Osteocyte (in vitro differentiated cells): Measurements from ENCODE around the gene TGFBR3L. TPM values are rescaled to one million over a fixed set of nuclear protein-coding genes. Genes with fewer than 3 reads are reported as not detected.

Experiments
- DNase-seq: peaks from one replicate; pipeline ENCODE4 v3.0.0; 2021; ENCODE audit warnings: mixed read lengths; ENCODE audit not compliant: unreplicated experiment; ENCODE audit errors: extremely low spot score
- H3K27ac Mint-ChIP-seq: one replicate; pipeline ENCODE4 v1.8.0; 2021; ENCODE audit warnings: mild to moderate bottlenecking, mixed read lengths; ENCODE audit not compliant: unreplicated experiment
- H3K27me3 Mint-ChIP-seq: one replicate; pipeline ENCODE4 v1.8.0; 2021; ENCODE audit warnings: mixed read lengths; ENCODE audit not compliant: unreplicated experiment
- H3K36me3 Mint-ChIP-seq: one replicate; pipeline ENCODE4 v1.8.0; 2021; ENCODE audit warnings: mixed read lengths; ENCODE audit not compliant: unreplicated experiment
- H3K4me1 Mint-ChIP-seq: one replicate; pipeline ENCODE4 v1.8.0; 2021; ENCODE audit warnings: mixed read lengths; ENCODE audit not compliant: unreplicated experiment
- H3K4me3 Mint-ChIP-seq: one replicate; pipeline ENCODE4 v1.8.0; 2021; ENCODE audit warnings: mild to moderate bottlenecking, moderate library complexity, mixed read lengths; ENCODE audit not compliant: unreplicated experiment
- H3K9me3 Mint-ChIP-seq: one replicate; pipeline ENCODE4 v1.8.0; 2021; ENCODE audit warnings: mixed read lengths; ENCODE audit not compliant: unreplicated experiment
- CTCF ChIP-seq: fragments of 200-600 bp; sonication (generic); IDR thresholded peaks from 2 replicates; pipeline ENCODE4 v1.5.0; 2021; ENCODE audit warnings: antibody characterized with exemption, mild to moderate bottlenecking, moderate library complexity
- long read RNA-seq: library from polyadenylated mRNA; unstranded; transcript quantifications from one replicate; pipeline ENCODE4 v2.0.0, GENCODE V29; 2021
- total RNA-seq: library from RNA; stranded (reverse); gene quantifications from 2 replicates; pipeline ENCODE4 v1.2.1, GENCODE V29; 2021

Gene TGFBR3L
- 2.3 and 2.6 TPM in 2 replicates for total RNA-seq
- long read RNA-seq = 0 reads

- no peaks in the 10 kb centered on the region for H3K9me3 Mint-ChIP-seq
- peak within 1 kb of the TSS; percentile 59 for H3K4me3 Mint-ChIP-seq
- H3K36me3 Mint-ChIP-seq = peaks cover 15% of the 10 kb centered on the region
- peaks cover 6% of the 10 kb centered on the region for H3K27me3 Mint-ChIP-seq
- H3K4me1 Mint-ChIP-seq = peaks cover 9% of the 10 kb centered on the region
- H3K27ac Mint-ChIP-seq = no peak within 1 kb of the TSS
- no peak for DNase-seq
- TF ChIP-seq CTCF = no peak
Measured at GRCh38 chr19:7914598-7915045, at the start of gene TGFBR3L. TGFBR3L (plus strand) TSS chr19:7914830.

- no peak overlapping the region for H3K4me3 Mint-ChIP-seq
- no peak for TF ChIP-seq CTCF
Measured at GRCh38 chr19:7865262-7865911, 49.2 kb upstream of the TGFBR3L start.

GRCh38 chr19:7866399-7867091 is 48.1 kb upstream of the TGFBR3L start:
- no peak overlapping the region for H3K27ac Mint-ChIP-seq
- no peak overlapping the region for H3K4me3 Mint-ChIP-seq
- DNase-seq = no peak
- peaks cover 17% of the 10 kb centered on the region for H3K4me1 Mint-ChIP-seq
- no peaks in the 10 kb centered on the region for H3K36me3 Mint-ChIP-seq
- TF ChIP-seq CTCF = no peak
- no peaks in the 10 kb centered on the region for H3K9me3 Mint-ChIP-seq
- H3K27me3 Mint-ChIP-seq = peaks cover 17% of the 10 kb centered on the region

More at GRCh38 chr19:7865262-7865911, 49.2 kb upstream of the TGFBR3L start:
- Mint-ChIP-seq H3K4me1 (peaks cover 10% of the 10 kb centered on the region), H3K27ac (no peak overlapping the region), H3K27me3 (peaks cover 15% of the 10 kb centered on the region), H3K9me3 (no peaks in the 10 kb centered on the region), H3K36me3 (no peaks in the 10 kb centered on the region)
- no peak for DNase-seq

GRCh38 chr19:7867092-7867844 is 47.4 kb upstream of the TGFBR3L start:
- H3K27ac Mint-ChIP-seq = no peak overlapping the region
- no peaks in the 10 kb centered on the region for H3K9me3 Mint-ChIP-seq
- no peaks in the 10 kb centered on the region for H3K36me3 Mint-ChIP-seq
- no peak overlapping the region for H3K4me3 Mint-ChIP-seq
- no peak for DNase-seq
- peaks cover 20% of the 10 kb centered on the region for H3K27me3 Mint-ChIP-seq
- peaks cover 24% of the 10 kb centered on the region for H3K4me1 Mint-ChIP-seq
- no peak for TF ChIP-seq CTCF

GRCh38 chr19:7868326-7868670 is 46.3 kb upstream of the TGFBR3L start:
- DNase-seq = no peak
- no peak for TF ChIP-seq CTCF
- Mint-ChIP-seq H3K4me3 (peak overlapping the region; percentile 64), H3K4me1 (peaks cover 24% of the 10 kb centered on the region), H3K27me3 (peaks cover 24% of the 10 kb centered on the region), H3K27ac (no peak overlapping the region), H3K36me3 (no peaks in the 10 kb centered on the region), H3K9me3 (no peaks in the 10 kb centered on the region)
